Loucy (cell line): Measurements from ENCODE around the gene SPATA13.

ENCODE experiments used
- EZH2phosphoT487 ChIP-seq: fragments of 200-600 bp; IDR thresholded peaks from 2 replicates; pipeline ENCODE4 v1.6.1; 2018; ENCODE audit warnings: antibody characterized with exemption, mild to moderate bottlenecking, moderate library complexity, borderline replicate concordance
- TF ChIP-seq, protein P1 (sequence below): fragments of 200-600 bp; sonication (generic); conservative IDR thresholded peaks from 2 replicates; pipeline ENCODE4 v1.5.1; 2014; ENCODE audit warnings: mild to moderate bottlenecking, antibody characterized with exemption, low read length

DNA sequence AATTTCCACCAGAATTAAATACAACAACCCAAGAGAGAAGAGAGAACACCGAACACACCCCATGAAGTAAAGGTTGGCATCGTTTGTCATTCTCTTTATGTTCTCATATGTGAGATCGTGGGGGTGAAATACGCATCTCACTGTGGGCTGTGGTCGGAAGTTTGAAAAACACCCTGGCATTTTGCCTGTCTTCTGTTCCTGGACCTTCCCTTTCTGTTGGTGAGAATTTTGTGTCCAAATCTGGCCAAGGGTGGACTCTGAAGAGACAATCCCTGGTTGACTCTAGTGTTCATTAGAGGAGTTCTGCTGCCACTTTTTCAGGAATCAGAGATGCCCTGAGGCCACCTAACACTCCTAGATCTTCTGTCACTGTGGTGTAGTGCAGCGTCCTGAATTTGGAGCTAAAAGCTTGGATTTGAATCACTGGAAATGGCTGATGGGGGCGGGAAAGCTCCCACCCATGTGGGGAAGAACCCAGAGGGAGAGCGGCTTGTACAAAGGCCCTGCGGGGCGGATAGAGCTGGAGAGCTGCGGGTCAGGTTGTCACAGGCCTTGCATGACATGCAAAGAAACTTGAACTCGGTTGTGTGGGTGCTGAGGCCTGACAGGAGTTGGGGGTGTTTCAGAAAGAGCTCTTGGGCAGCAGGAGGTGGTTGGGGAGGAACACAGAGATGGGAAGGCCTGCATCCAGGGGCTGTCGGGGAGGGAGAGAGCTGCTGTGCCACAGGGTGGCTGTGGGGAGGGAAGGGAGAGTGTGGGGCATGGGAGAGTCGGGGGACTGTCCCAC, 11.1 kb upstream of the SPATA13 start:
- TF ChIP-seq, protein P1, sequence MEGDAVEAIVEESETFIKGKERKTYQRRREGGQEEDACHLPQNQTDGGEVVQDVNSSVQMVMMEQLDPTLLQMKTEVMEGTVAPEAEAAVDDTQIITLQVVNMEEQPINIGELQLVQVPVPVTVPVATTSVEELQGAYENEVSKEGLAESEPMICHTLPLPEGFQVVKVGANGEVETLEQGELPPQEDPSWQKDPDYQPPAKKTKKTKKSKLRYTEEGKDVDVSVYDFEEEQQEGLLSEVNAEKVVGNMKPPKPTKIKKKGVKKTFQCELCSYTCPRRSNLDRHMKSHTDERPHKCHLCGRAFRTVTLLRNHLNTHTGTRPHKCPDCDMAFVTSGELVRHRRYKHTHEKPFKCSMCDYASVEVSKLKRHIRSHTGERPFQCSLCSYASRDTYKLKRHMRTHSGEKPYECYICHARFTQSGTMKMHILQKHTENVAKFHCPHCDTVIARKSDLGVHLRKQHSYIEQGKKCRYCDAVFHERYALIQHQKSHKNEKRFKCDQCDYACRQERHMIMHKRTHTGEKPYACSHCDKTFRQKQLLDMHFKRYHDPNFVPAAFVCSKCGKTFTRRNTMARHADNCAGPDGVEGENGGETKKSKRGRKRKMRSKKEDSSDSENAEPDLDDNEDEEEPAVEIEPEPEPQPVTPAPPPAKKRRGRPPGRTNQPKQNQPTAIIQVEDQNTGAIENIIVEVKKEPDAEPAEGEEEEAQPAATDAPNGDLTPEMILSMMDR, result no peak
- TF ChIP-seq EZH2phosphoT487, result no peak
